ENCODE results near the gene CREB5.

- TF ChIP-seq CTCF (conservative IDR thresholded peaks at IDR 0.05) (no peak), EZH2 (IDR thresholded peaks at IDR 0.05; ENCODE audit: low read depth) (no peak)
Observed at GRCh38 chr7:28631995-28632394, 219.7 kb downstream of the CREB5 start.
